Aorta (tissue), 5 donors: ENCODE measurements around the gene UGDH. TPM values are rescaled to one million over a fixed set of nuclear protein-coding genes. Genes with fewer than 3 reads are reported as not detected.
A peak's percentile ranks its signal among the peaks of the same experiment; 100 is the strongest.
"Not testable (repeated sequence)": the region's sequence is repeated elsewhere in the genome, so short reads cannot be mapped to it uniquely, and the experiment has no call there.

ENCODE experiments used
- ATAC-seq: fragments of 200-7000 bp; cut with Tn5 transposase; one replicate; pipeline ENCODE4 v1.9.1; 2022; ENCODE audit warnings: moderate library complexity; ENCODE audit not compliant: low FRiP score
- DNase-seq, 2 donors: peaks; one replicate each; pipeline ENCODE4 v3.0.0-alpha.2; 2020
- H3K27ac ChIP-seq, 2 donors: one replicate each; pipeline ENCODE4 v1.5.1; 2013; ENCODE audit warnings: low read length in 2 of 2, mild to moderate bottlenecking in 2 of 2, moderate library complexity in 2 of 2, control low read depth in 1 of 2, inconsistent platforms in 1 of 2, low read depth in 1 of 2
- H3K27me3 ChIP-seq, 2 donors: one replicate each; pipeline ENCODE4 v1.6.1; 2013; ENCODE audit warnings: control low read depth in 1 of 2, low read length in 1 of 2, mild to moderate bottlenecking in 1 of 2, moderate library complexity in 1 of 2; ENCODE audit not compliant: insufficient read depth in 2 of 2, control insufficient read depth in 1 of 2
- H3K36me3 ChIP-seq, 2 donors: one replicate each; pipeline ENCODE4 v1.6.1; 2013; ENCODE audit warnings: control low read depth in 1 of 2, low read length in 1 of 2, mild to moderate bottlenecking in 1 of 2; ENCODE audit not compliant: insufficient read depth in 2 of 2, control insufficient read depth in 1 of 2
- H3K4me1 ChIP-seq, 2 donors: one replicate each; pipeline ENCODE4 v1.6.1; 2013; ENCODE audit warnings: low read length in 2 of 2, control low read depth in 1 of 2, mild to moderate bottlenecking in 1 of 2, moderate library complexity in 1 of 2; ENCODE audit not compliant: insufficient read depth in 2 of 2, control insufficient read depth in 1 of 2
- H3K4me3 ChIP-seq, 2 donors: one replicate each; pipeline ENCODE4 v1.5.1; 2013; ENCODE audit warnings: low read length in 2 of 2, control low read depth in 1 of 2, mild to moderate bottlenecking in 1 of 2
- H3K9me3 ChIP-seq: one replicate; pipeline ENCODE4 v1.6.1; 2013; ENCODE audit warnings: mild to moderate bottlenecking, low read length; ENCODE audit not compliant: control insufficient read depth
- WGBS, 2 donors: extraction: QIAGEN DNeasy Blood & Tissue Kit; methylation state at CpG; one replicate each; pipeline ENCODE4 v1.1.7; 2013; 5-methylcytosine and 5-hydroxymethylcytosine counted together
- intact Hi-C, 2 donors: fragments of 100-400 bp; cut with DNase I; formaldehyde crosslinking; loops; one replicate each; pipeline versions ENCODE4 v1.14.2 to v1.15.0; 2022
- polyA plus RNA-seq, 2 donors: library from polyadenylated mRNA; stranded (reverse); fragments of 200-250 nt; gene quantifications; one replicate each; pipeline ENCODE4 v1.2.3, GENCODE V29; 2013
- total RNA-seq, 2 donors: library from RNA; stranded (reverse); fragmentation: NEBNext Ultra II Directional; extraction: Animal tissue kit (Norgen Biotek cat#: 25700); gene quantifications; one replicate each; pipeline ENCODE4 v1.2.1, GENCODE V29; 2021
- donor health status: healthy with polysubstance abuse.
- donor health status: Bipolar disorder and iron deficiency.
- donor health status: DM: no; HTN: no; CAD: no.
- donor health status: DM: no; HTN: no; CAD: no.
- donor health status: DM: yes; HTN: yes; CAD: no.

The UGDH gene
- total and polyA plus RNA-seq, 4 donors: 16.8 to 116 (median 54.2) TPM

- Histone ChIP-seq H3K27me3 (no peaks in the 10 kb centered on the region), H3K27ac (no peak overlapping the region), H3K9me3 (no peaks in the 10 kb centered on the region), H3K4me1 (no peaks in the 10 kb centered on the region), H3K36me3 (peaks cover 0 to 2% of the 10 kb centered on the region in 2 donors), H3K4me3 (no peak overlapping the region)
- intact Hi-C loops: no loop called here
- WGBS, 2 donors: 84 to 89% methylated on average over 7 of the region's 7 CpGs
- no peak for ATAC-seq
- peak in 1 of 2 donors; percentile 31 for DNase-seq
Observed at GRCh38 chr4:39524161-39524957, 2.9 kb downstream of the UGDH start.

GRCh38 chr4:39522068-39522467 lies 5.2 kb downstream of the UGDH start:
- no peak for ATAC-seq
- no peaks in the 10 kb centered on the region for H3K9me3 ChIP-seq
- peaks cover 0 to 2% of the 10 kb centered on the region in 2 donors for H3K36me3 ChIP-seq
- no peak for DNase-seq
- H3K27me3 ChIP-seq: no peaks in the 10 kb centered on the region
- no peak overlapping the region for H3K27ac ChIP-seq
- no peaks in the 10 kb centered on the region for H3K4me1 ChIP-seq
- H3K4me3 ChIP-seq: no peak overlapping the region
- 78 to 82% methylated on average over 2 of the region's 2 CpGs for WGBS, 2 donors
- intact Hi-C loops: no loop called here

- ATAC-seq: no peak
- intact Hi-C loops: no loop called here
- Histone ChIP-seq H3K4me3 (no peak overlapping the region), H3K36me3 (peaks cover 0 to 2% of the 10 kb centered on the region in 2 donors), H3K9me3 (no peaks in the 10 kb centered on the region), H3K27me3 (no peaks in the 10 kb centered on the region), H3K4me1 (no peaks in the 10 kb centered on the region), H3K27ac (no peak overlapping the region)
- WGBS, 2 donors: 18 to 19% methylated on average over 5 of the region's 5 CpGs
- no peak for DNase-seq
Observed at GRCh38 chr4:39521253-39521919, 5.9 kb downstream of the UGDH start.

- Histone ChIP-seq H3K4me1 (no peaks in the 10 kb centered on the region), H3K36me3 (peaks cover 0 to 2% of the 10 kb centered on the region in 2 donors), H3K4me3 (no peak overlapping the region), H3K27me3 (no peaks in the 10 kb centered on the region), H3K27ac (no peak overlapping the region), H3K9me3 (no peaks in the 10 kb centered on the region)
- 86 to 88% methylated on average over 6 of the region's 6 CpGs for WGBS, 2 donors
- ATAC-seq (no peak), DNase-seq (no peak)
- intact Hi-C loops: no loop called here
Observed at GRCh38 chr4:39518484-39518883, 8.8 kb downstream of the UGDH start.

DNA sequence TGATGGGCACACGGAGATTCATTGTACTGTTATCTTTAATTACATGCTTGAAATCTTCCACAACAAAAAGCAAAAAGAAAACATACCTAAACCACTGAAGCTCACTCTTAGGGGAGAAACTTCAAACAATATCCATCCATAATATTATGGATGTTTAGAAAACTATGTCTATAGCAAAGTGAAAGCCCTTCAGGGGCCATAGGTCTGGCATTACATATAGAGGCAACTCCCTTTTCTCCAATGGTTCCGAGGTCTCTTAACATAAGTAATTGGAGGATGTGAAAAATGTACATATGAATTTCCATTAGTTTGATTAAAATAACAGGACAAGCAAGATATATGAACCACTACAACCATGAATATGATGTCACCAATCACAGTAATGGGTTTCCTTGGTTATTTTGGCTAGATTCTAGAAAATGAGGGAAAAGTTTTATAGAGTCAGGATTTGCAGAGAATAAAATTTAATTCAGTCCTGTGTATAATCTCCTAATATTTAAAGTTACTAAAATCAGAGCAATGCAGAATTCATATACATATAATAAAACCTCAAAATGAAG lies 10.8 kb downstream of the UGDH start:
- no peaks in the 10 kb centered on the region for H3K27me3 ChIP-seq
- WGBS, 2 donors: 76 to 79% methylated on average over 2 of the region's 2 CpGs
- DNase-seq (no peak), ATAC-seq (no peak)
- H3K9me3 ChIP-seq: no peaks in the 10 kb centered on the region
- no peaks in the 10 kb centered on the region for H3K4me1 ChIP-seq
- H3K36me3 ChIP-seq: peaks cover 0 to 2% of the 10 kb centered on the region in 2 donors
- no peak overlapping the region for H3K27ac ChIP-seq
- intact Hi-C loops: no loop called here
- H3K4me3 ChIP-seq: no peak overlapping the region

GRCh38 chr4:39515669-39516401 lies 11.4 kb downstream of the UGDH start:
- H3K4me3 ChIP-seq, ATAC-seq, H3K4me1 ChIP-seq, DNase-seq, H3K27me3 ChIP-seq, intact Hi-C loops, H3K27ac ChIP-seq, H3K36me3 ChIP-seq, H3K9me3 ChIP-seq: not testable (repeated sequence)
- 94 to 95% methylated on average over 14 of the region's 14 CpGs for WGBS, 2 donors

DNA sequence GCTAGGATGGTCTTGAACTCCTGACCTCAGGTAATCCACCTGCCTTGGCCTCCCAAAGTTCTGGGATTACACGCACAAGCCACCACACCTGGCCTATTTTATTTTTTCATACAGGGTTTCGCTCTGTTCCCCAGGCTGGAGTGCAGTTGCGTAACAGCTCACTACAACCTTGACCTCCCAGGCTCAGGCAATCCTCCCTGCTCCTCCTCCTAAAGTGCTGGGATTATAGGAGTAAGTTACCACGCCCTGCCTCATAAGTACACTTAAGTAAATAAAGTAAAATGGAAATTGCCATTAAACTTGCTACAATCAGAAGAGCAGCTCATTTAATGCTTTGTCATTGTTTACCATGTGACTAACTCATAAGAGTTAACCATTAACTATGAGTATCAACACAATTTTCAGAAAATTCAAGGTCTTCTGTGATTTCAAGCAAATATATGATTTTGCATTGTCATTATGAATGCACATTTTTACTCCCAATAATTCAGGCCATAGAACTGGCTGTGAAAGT lies 12.3 kb downstream of the UGDH start:
- no peaks in the 10 kb centered on the region for H3K9me3 ChIP-seq
- no peak overlapping the region for H3K27ac ChIP-seq
- peaks cover 0 to 5% of the 10 kb centered on the region in 2 donors for H3K36me3 ChIP-seq
- ATAC-seq (no peak), DNase-seq (no peak)
- 83 to 85% methylated on average over 4 of the region's 4 CpGs for WGBS, 2 donors
- intact Hi-C loops: no loop called here
- no peaks in the 10 kb centered on the region for H3K4me1 ChIP-seq
- H3K27me3 ChIP-seq: no peaks in the 10 kb centered on the region
- H3K4me3 ChIP-seq: no peak overlapping the region

DNA sequence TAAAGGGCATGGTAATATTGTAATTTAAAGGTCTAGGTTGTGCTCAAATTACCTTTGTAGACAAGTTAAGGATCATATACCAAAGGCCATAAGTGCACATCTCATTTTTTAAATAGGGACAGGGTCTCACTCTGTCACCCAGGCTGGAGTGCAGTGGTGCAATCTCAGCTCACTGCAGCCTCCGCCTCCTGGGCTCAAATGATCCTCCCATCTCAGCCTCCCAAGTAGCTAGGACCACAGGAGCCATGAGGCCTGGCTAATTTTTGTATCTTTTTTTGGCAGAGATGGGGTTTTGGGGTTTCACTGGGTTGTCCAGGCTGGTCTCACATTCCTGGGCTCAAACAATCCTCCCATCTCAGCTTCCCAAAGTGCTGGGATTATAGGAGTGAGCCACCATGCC lies 13.0 kb downstream of the UGDH start:
- WGBS, 2 donors: 95 to 98% methylated on average over 1 of the region's 1 CpG
- intact Hi-C loops, ATAC-seq, H3K27me3 ChIP-seq, H3K4me3 ChIP-seq, H3K4me1 ChIP-seq, H3K36me3 ChIP-seq, DNase-seq, H3K27ac ChIP-seq, H3K9me3 ChIP-seq: not testable (repeated sequence)
